CD14-positive monocyte (primary cell): ENCODE results near the gene EIF4E1B. TPM values are rescaled to one million over a fixed set of nuclear protein-coding genes. Genes with fewer than 3 reads are reported as not detected.
A peak's percentile ranks its signal among the peaks of the same experiment; 100 is the strongest.

Source experiments
- DNase-seq, 3 donors: peaks; one replicate each; pipeline ENCODE4 v3.0.0-alpha.2; 2011 to 2022
- H2AFZ ChIP-seq: 2 replicates; pipeline ENCODE4 v1.6.0; 2012; ENCODE audit warnings: mild to moderate bottlenecking, low read depth, low read length, inconsistent platforms; ENCODE audit not compliant: insufficient read depth, poor library complexity, severe bottlenecking
- H3K27ac ChIP-seq, 2 donors: 1 replicate in 1 of 2; 2 replicates in 1 of 2; pipeline ENCODE4 v1.5.1; 2012 to 2013; ENCODE audit warnings: low read length in 2 of 2, control low read depth in 1 of 2, inconsistent platforms in 1 of 2, low read depth in 1 of 2, mild to moderate bottlenecking in 1 of 2
- H3K27me3 ChIP-seq, 2 donors: one replicate each; pipeline versions ENCODE4 v1.6.0 to v1.6.1; 2011 to 2013; ENCODE audit warnings: low read length in 2 of 2; ENCODE audit not compliant: control insufficient read depth in 2 of 2, insufficient read depth in 2 of 2
- H3K36me3 ChIP-seq, 2 donors: replicated peaks in 1 of 2; 1 replicate in 1 of 2; 2 replicates in 1 of 2; pipeline versions ENCODE4 v1.5.1 to v1.6.1; 2012 to 2013; ENCODE audit warnings: low read length in 2 of 2, control low read depth in 1 of 2, inconsistent platforms in 1 of 2, mild to moderate bottlenecking in 1 of 2; ENCODE audit not compliant: insufficient read depth in 2 of 2, control insufficient read depth in 1 of 2
- H3K4me1 ChIP-seq, 2 donors: 1 replicate in 1 of 2; 2 replicates in 1 of 2; pipeline versions ENCODE4 v1.5.1 to v1.6.1; 2012 to 2013; ENCODE audit warnings: low read length in 2 of 2, control low read depth in 1 of 2, inconsistent platforms in 1 of 2, mild to moderate bottlenecking in 1 of 2, moderate library complexity in 1 of 2; ENCODE audit not compliant: insufficient read depth in 2 of 2, control insufficient read depth in 1 of 2
- H3K4me2 ChIP-seq: replicated peaks from 2 replicates; pipeline ENCODE3; 2012; ENCODE audit warnings: low read length, moderate library complexity, mild to moderate bottlenecking; ENCODE audit not compliant: poor library complexity, severe bottlenecking; ENCODE audit errors: extremely low read depth
- H3K4me3 ChIP-seq, 3 experiments: fragments of 200-600 bp in 1 of 3; sonication (generic) in 1 of 3; replicated peaks in 1 of 3; 1 replicate in 2 of 3; 2 replicates in 1 of 3; pipeline ENCODE4 v1.5.1; 2011 to 2013; ENCODE audit warnings: low read length in 3 of 3, mild to moderate bottlenecking in 3 of 3, control low read depth in 2 of 3, low read depth in 2 of 3, inconsistent platforms in 1 of 3, moderate library complexity in 1 of 3
- H3K79me2 ChIP-seq: 2 replicates; pipeline ENCODE4 v1.6.0; 2012; ENCODE audit warnings: mild to moderate bottlenecking, control low read depth, inconsistent platforms, low read length, moderate library complexity; ENCODE audit not compliant: insufficient read depth
- H3K9ac ChIP-seq: 2 replicates; pipeline ENCODE4 v1.6.0; 2017; ENCODE audit warnings: low read length, mild to moderate bottlenecking; ENCODE audit not compliant: insufficient read depth, poor library complexity, severe bottlenecking
- H3K9me3 ChIP-seq, 2 donors: replicated peaks in 1 of 2; 1 replicate in 1 of 2; 2 replicates in 1 of 2; pipeline versions ENCODE4 v1.5.1 to v1.6.1; 2012 to 2013; ENCODE audit warnings: low read length in 2 of 2, control low read depth in 1 of 2; ENCODE audit not compliant: control insufficient read depth in 1 of 2, insufficient read depth in 1 of 2
- H4K20me1 ChIP-seq: 2 replicates; pipeline ENCODE4 v1.6.0; 2012; ENCODE audit warnings: mild to moderate bottlenecking, low read length, control low read depth, moderate library complexity; ENCODE audit not compliant: insufficient read depth
- H3K27ac Mint-ChIP-seq, 7 donors: one replicate each; pipeline ENCODE4 v1.8.0; 2020; ENCODE audit warnings: mild to moderate bottlenecking in 7 of 7, mixed read lengths in 7 of 7, moderate library complexity in 6 of 7, inconsistent platforms in 2 of 7
- H3K27me3 Mint-ChIP-seq, 3 donors: one replicate each; pipeline ENCODE4 v1.8.0; 2021 to 2022; ENCODE audit warnings: low read depth in 3 of 3, mild to moderate bottlenecking in 3 of 3, mixed read lengths in 3 of 3, moderate library complexity in 3 of 3, inconsistent platforms in 1 of 3
- H3K36me3 Mint-ChIP-seq, 2 donors: one replicate each; pipeline ENCODE4 v1.8.0; 2020; ENCODE audit warnings: mixed read lengths in 2 of 2, inconsistent platforms in 1 of 2, mild to moderate bottlenecking in 1 of 2
- H3K4me1 Mint-ChIP-seq: one replicate; pipeline ENCODE4 v1.8.0; 2020; ENCODE audit warnings: mild to moderate bottlenecking, mixed read lengths
- H3K4me3 Mint-ChIP-seq, 2 donors: one replicate each; pipeline ENCODE4 v1.8.0; 2020; ENCODE audit warnings: mild to moderate bottlenecking in 2 of 2, mixed read lengths in 2 of 2, moderate library complexity in 1 of 2
- H3K9me3 Mint-ChIP-seq, 7 donors: one replicate each; pipeline ENCODE4 v1.8.0; 2020 to 2022; ENCODE audit warnings: mixed read lengths in 7 of 7, mild to moderate bottlenecking in 6 of 7, moderate library complexity in 6 of 7, inconsistent platforms in 2 of 7
- CTCF ChIP-seq: fragments of 200-600 bp; IDR thresholded peaks from one replicate; pipeline ENCODE4 v1.8.0; 2022; ENCODE audit warnings: antibody characterized with exemption, mild to moderate bottlenecking
- WGBS: methylation state at CpG from one replicate; pipeline ENCODE4 v1.1.5; 2013; ENCODE audit warnings: missing lambda C conversion rate; ENCODE audit not compliant: insufficient coverage; 5-methylcytosine and 5-hydroxymethylcytosine counted together
- intact Hi-C, 2 donors: fragments of 100-400 bp; cut with micrococcal nuclease; formaldehyde crosslinking; loops; one replicate each; pipeline versions ENCODE4 v1.15.0 to v1.15.1; 2023
- polyA plus RNA-seq, 3 donors: library from polyadenylated mRNA; depleted of rRNA in 1 of 3; unstranded in 2 of 3; stranded (reverse) in 1 of 3; fragments of 300-500 nt in 2 of 3; fragments of >200 nt in 1 of 3; fragmentation: Illumina TruSeq in 2 of 3; gene quantifications; 1 replicate in 2 of 3; 2 replicates in 1 of 3; pipeline ENCODE4 v1.2.3, GENCODE V29; 2012 to 2021

The EIF4E1B gene
- polyA plus RNA-seq, 3 donors = not detected

- H3K36me3 Mint-ChIP-seq = no peaks in the 10 kb centered on the region
These were observed 13.8 kb downstream of the EIF4E1B start for GRCh38 chr5:176644294-176644693.

GRCh38 chr5:176644878-176645670, 14.6 kb downstream of the EIF4E1B start:
- Histone ChIP-seq H2AFZ (no peak overlapping the region), H3K9me3 (no peaks in the 10 kb centered on the region), H3K4me3 (no peak overlapping the region), H3K27me3 (no peaks in the 10 kb centered on the region), H3K4me1 (peaks cover 22 to 28% of the 10 kb centered on the region in 2 donors), H3K79me2 (no peaks in the 10 kb centered on the region), H3K27ac (no peak overlapping the region), H4K20me1 (peaks cover 5% of the 10 kb centered on the region), H3K36me3 (no peaks in the 10 kb centered on the region), H3K4me2 (no peak overlapping the region), H3K9ac (no peak overlapping the region)
- Mint-ChIP-seq H3K9me3 (peaks cover 0 to 5% (median 0%) of the 10 kb centered on the region in 7 donors), H3K4me3 (no peak overlapping the region), H3K4me1 (peaks cover 32% of the 10 kb centered on the region), H3K27ac (no peak overlapping the region), H3K36me3 (peaks cover 0 to 3% of the 10 kb centered on the region in 2 donors), H3K27me3 (peaks cover 2 to 8% (median 2%) of the 10 kb centered on the region in 3 donors)
- DNase-seq = no peak
- TF ChIP-seq CTCF = no peak
- intact Hi-C loops = loop anchor here in 1 of 2 donors (5.0 kb wide), 1 partner anchor 108 kb away; the partner anchor contains the start of gene RNF44
- WGBS = 95% methylated on average over 15 of the region's 22 CpGs

More at GRCh38 chr5:176644294-176644693, 13.8 kb downstream of the EIF4E1B start:
- WGBS = 88% methylated on average over 2 of the region's 9 CpGs
- no peak for DNase-seq
- H3K4me3 ChIP-seq = no peak overlapping the region
- H2AFZ ChIP-seq = no peak overlapping the region
- no peak for TF ChIP-seq CTCF
- no peaks in the 10 kb centered on the region for H3K36me3 ChIP-seq
- Mint-ChIP-seq H3K27me3 (peaks cover 2 to 8% (median 2%) of the 10 kb centered on the region in 3 donors), H3K27ac (peak overlapping the region in 1 of 7 donors; percentile 53), H3K4me3 (no peak overlapping the region), H3K4me1 (peaks cover 28% of the 10 kb centered on the region), H3K9me3 (peaks cover 0 to 5% (median 0%) of the 10 kb centered on the region in 7 donors)
- H3K79me2 ChIP-seq = no peaks in the 10 kb centered on the region
- no peak overlapping the region for H3K4me2 ChIP-seq
- H3K27me3 ChIP-seq = no peaks in the 10 kb centered on the region
- H3K4me1 ChIP-seq = peaks cover 22 to 28% of the 10 kb centered on the region in 2 donors
- no peaks in the 10 kb centered on the region for H3K9me3 ChIP-seq
- H4K20me1 ChIP-seq = peaks cover 5% of the 10 kb centered on the region
- H3K27ac ChIP-seq = no peak overlapping the region
- H3K9ac ChIP-seq = no peak overlapping the region
- intact Hi-C loops = no loop called here
